Measurements from ENCODE around the gene HABP4.

Gene HABP4

DNA sequence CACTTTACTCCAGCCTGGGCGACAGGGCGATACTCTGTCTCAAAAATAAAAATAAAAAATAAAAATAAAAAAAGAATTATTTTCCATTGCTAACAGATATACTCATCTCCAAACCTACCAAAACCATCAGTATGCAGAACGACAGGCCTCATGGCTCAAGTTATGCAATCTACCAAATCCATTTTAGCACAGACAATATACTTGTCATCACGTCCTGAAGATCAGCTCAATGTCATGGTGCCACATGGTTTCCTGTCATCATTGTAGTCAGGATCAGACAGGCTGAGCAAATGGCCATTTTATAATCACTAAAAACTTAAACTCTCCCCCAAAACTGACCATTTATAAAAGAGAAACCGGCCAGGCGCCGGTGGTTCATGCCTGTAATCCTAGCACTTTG lies 69.1 kb downstream of the HABP4 start:
- no peak for DNase-seq

DNA sequence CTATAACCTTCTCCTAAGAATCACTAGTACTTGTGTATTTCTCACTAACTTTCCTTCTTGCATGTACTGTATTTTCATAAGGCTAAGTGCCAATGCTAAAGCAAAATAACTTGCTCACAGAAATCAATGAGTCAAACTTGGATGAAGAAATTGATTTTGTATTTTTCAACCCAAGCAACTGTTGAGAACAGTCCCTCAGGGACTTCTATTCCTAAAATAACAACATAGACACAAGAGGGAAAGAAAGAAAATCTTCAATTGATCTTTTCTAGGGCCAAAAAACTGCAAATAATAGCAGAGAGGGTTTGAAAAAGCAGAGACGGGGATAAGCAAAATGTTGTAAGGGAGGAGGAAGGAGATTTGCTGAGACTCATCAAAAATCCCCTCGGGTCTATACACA lies 69.8 kb downstream of the HABP4 start:
- DNase-seq = no peak

DNA sequence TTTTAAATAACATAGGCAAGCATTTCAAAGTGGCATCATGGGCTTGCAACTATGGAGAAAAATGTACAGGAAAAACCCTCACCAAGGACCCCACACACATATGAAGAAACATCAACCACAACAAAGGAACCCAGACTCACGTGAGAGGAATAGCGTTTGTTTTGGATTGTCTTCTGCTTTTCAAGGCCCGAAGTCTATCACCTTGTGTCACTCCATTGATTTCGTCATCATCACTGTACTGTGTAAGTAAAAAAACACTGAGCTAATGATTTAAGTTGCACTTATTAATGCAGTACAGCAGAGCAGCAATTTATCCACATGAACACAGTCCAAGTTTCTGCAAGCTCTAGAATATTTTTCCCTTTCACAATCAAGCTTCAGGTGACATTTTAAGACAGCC lies 72.4 kb downstream of the HABP4 start:
- DNase-seq = no peak

DNA sequence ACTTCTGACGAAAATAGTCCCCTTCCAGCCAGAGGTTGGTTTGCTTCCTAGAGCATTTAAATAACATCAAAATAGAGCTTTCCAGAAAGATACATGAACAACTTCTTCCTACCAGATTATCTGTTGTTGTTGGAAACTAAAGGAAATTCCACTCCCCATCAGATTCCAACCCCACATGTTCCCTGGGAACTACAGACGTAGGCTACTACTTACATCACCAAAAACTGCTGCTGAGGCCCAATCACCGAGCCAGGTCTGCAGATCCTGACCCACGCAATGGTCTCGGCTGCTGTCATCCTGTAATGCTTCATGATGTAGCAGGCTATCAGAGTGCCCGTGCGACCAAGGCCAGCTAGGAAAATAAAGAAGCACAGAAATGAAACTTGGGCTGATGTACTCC lies 73.4 kb downstream of the HABP4 start:
- DNase-seq = no peak

DNA sequence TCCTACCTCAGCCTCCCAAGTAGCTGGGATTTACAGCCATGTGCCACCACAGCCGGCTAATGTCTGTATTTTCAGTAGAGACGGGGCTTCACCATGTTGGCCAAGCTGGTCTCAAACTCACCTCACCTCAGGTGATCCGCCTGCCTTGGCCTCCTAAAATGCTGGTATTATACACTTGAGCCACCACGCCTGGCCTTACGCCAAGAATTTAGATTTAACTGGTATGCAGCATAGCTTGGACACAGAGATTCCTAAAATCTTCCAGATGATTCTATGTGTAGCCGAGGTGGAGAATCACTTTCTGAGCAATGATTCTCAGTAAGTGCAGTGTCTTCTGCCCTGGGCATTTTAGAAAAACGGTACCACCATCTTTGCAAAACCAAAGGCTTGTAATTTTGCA lies 74.1 kb downstream of the HABP4 start:
- no peak for DNase-seq

DNA sequence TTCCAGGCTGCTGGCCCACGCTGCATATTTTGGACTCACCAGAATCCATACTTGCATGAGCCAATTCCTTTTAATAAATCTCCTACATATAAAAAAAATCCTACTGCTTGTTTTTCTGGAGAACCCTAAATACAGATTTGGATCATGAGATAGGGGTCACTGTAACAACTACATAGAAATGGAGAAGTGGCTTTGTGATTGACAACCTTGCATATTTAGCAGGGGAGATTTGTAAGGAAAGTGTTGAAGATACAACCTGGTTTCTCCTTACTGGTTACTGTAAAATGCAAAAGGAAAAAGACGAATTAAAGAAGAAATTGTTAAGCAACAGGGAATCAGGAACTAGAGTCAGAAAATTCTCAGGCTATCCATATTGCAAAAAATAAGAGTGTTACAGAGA lies 74.8 kb downstream of the HABP4 start:
- DNase-seq = no peak

DNA sequence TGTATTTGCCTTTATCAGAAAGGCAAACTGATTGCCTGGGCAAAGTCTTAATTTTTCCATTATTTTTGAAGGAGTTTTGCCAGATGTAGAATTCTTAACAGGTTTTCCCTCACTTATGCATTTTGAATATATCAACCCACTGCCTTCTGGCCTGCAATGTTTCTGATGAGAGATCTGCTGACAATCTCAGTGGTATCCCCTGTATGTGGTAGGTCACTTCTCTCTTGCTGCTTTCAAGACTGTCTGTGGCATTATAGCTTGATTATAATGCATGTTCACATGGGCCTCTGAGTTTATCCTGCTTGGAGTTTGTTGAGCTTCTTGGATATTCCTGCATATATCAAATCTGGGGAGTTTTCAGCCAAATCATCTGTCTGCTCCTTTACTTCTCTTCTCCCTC lies 82.2 kb downstream of the HABP4 start:
- DNase-seq = no peak

DNA sequence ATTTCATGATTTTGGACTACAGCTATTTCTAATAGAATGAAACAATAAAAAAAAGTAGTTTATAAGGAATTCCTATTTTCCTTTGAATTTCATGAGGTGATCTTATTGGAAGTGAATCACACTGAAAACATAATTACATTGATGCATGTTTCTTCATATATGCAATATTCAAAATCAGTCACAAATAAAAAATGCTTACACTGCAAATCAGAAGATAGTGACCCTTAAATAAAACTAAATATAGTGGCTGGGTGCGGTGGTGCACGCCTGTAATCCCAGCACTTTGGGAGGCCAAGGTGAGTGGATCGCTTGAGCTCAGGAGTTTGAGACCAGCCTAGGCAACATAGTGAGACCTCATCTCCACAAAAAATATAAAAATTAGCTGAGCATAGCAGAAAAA lies 90.1 kb downstream of the HABP4 start:
- no peak for DNase-seq
